ENCODE data around the gene UNK.
A peak's percentile ranks its signal among the peaks of the same experiment; 100 is the strongest.

UNK gene

DNA sequence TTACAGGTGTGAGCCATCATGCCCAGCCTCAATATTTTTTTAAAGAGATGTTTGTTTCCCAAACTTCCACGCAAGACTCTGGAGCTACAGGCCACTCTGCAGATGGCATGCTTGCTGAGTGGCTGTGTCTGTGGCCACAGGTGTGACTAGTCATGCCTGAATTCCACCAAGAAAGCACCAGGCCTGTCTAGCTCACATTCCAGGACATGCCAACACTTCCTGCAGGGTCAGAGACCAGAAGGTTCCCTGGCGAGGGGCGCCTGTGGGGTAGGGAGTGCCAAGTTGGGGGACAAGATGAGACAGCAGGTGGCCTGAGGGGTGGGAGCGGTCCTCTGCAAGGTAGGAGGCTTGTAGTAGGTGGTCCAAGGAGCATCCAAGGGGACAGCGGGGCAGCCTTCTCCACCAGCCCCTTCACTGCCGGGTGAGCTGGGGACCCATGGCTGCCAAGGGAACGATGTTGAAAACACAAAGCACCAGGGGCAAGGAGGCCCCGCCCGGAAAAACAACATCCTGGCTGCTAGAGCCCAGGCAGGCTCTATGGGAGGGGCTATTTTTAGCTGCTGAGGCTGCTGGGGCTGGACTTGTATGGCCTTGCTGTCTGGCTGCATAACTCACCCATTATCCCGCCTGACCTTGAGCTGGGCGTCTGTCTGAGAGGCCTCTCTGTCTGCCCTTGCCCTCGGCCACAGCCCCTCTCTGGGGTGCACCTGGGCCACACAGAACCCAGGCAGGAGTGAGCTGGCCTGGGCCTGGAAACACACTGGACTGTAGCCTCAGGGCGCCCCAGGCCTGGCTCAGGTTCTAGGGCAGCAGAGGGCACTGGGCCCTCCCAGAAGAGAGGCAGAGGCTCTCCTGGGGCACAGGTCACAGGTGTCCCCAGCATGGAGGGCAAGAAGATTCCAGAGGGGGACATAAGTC is 88.1 kb downstream of the UNK start:
- H3K4me3 ChIP-seq (ENCODE audit: insufficient read depth, low read depth, low read length, poor library complexity, severe bottlenecking), result peak overlapping the region; percentile 26
- H3K36me3 ChIP-seq (ENCODE audit: control insufficient read depth, insufficient read depth, low read length), result peaks cover 9% of the 10 kb centered on the region
- H3K27ac ChIP-seq (ENCODE audit: insufficient read depth, low read length, poor library complexity, severe bottlenecking), result peak overlapping the region; percentile 72
- H3K27me3 ChIP-seq (replicated peaks; ENCODE audit: control insufficient read depth, insufficient read depth, low read length, poor library complexity, severe bottlenecking), result no peaks in the 10 kb centered on the region
- no peaks in the 10 kb centered on the region for H3K9me3 ChIP-seq (ENCODE audit: control insufficient read depth, low read length)
- H3K4me1 ChIP-seq (ENCODE audit: control insufficient read depth, insufficient read depth, low read length, poor library complexity, severe bottlenecking), result peaks cover 50% of the 10 kb centered on the region
- peak; percentile 18 to 54 (median 45) for DNase-seq

DNA sequence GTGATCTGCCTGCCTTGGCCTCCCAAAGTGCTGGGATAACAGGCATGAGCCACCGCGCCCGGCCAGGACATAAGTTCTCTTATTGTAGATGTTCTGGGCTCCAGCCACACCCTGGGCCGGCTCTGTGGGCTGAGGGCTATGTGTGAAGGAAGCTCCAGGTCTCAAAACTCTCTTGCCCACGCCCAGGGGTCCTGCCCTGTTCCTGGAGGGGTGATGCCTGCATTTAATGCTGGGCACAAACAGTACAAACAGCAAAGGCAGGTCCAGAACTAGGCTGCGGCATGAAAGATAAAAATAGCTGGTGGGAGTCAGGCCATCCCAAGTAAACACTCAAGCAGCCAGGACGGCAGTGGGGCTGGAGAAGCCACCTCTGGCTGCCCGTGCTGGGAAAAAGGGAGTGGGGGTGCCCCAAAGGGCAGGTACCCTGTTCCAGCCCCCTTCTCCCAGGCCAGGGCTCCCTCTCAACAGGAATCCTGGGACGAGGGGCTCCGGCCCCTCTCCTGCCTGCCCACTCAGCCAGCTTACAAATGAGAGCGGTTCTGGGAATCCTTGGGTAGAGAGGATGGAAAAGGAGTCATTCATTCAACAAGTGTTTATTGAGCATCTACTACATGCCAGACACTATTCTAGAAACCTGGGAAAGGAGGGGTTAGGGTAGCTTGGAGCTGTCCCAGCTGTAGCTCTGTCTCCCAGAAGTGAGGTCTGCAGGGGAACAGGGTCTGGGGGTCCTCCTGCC is 89.1 kb downstream of the UNK start:
- no peak overlapping the region for H3K4me3 ChIP-seq (ENCODE audit: insufficient read depth, low read depth, low read length, poor library complexity, severe bottlenecking)
- H3K4me1 ChIP-seq (ENCODE audit: control insufficient read depth, insufficient read depth, low read length, poor library complexity, severe bottlenecking), result peaks cover 54% of the 10 kb centered on the region
- H3K27ac ChIP-seq (ENCODE audit: insufficient read depth, low read length, poor library complexity, severe bottlenecking), result peak overlapping the region; percentile 72
- H3K9me3 ChIP-seq (ENCODE audit: control insufficient read depth, low read length), result no peaks in the 10 kb centered on the region
- no peak for DNase-seq
- H3K36me3 ChIP-seq (ENCODE audit: control insufficient read depth, insufficient read depth, low read length), result peaks cover 9% of the 10 kb centered on the region
- no peaks in the 10 kb centered on the region for H3K27me3 ChIP-seq (replicated peaks; ENCODE audit: control insufficient read depth, insufficient read depth, low read length, poor library complexity, severe bottlenecking)

DNA sequence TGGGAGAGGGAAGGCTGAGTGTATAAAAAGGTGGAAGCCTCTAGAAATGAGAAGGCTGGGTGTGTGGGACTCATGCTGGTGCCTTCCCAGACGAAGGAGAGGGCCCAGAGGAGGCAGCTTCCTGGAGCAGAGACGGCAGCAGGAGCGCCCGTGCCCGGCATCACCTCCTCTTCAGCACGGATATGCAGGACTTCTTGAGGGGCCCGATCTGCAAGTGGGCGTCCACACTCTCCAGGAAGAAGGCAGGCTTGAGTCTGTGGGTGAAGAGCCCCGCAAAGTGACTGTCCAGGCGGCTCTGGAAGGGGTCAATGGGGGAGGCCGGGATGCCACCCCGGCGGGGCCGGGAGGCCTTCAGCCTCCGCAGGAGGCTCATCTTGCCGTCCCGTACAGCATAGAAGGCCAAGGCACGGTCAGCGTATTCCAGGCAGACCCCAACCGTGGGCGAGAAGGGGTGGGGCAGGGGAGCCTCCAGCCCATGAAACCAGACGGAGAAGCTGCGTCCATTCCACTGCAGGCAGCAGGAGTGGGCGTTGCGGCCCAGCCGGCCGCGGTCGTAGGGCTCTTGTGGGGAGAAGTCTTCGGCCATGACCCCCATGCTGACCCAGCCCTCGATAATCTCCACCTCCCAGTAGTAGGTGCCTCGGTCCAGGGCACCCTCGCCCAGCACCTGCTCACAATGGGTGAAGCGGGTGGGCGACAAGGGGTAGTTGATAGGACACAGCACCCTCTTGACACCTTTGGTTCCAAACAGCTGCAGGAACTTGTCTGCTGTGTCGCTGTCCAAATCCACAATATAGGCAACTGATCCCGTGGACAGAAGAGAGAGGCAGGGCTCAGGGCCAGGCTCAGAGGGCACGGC is 89.9 kb downstream of the UNK start:
- Histone ChIP-seq H3K4me1 (ENCODE audit: control insufficient read depth, insufficient read depth, low read length, poor library complexity, severe bottlenecking) (peaks cover 54% of the 10 kb centered on the region), H3K4me3 (ENCODE audit: insufficient read depth, low read depth, low read length, poor library complexity, severe bottlenecking) (no peak overlapping the region)

More for the DNA sequence above, 89.9 kb downstream of the UNK start:
- DNase-seq, result no peak
- peaks cover 9% of the 10 kb centered on the region for H3K36me3 ChIP-seq (ENCODE audit: control insufficient read depth, insufficient read depth, low read length)
- H3K27me3 ChIP-seq (replicated peaks; ENCODE audit: control insufficient read depth, insufficient read depth, low read length, poor library complexity, severe bottlenecking), result no peaks in the 10 kb centered on the region
- no peaks in the 10 kb centered on the region for H3K9me3 ChIP-seq (ENCODE audit: control insufficient read depth, low read length)
- H3K27ac ChIP-seq (ENCODE audit: insufficient read depth, low read length, poor library complexity, severe bottlenecking), result peak overlapping the region; percentile 74

Data from effector memory CD4-positive, alpha-beta T cell (primary cell).